ENCODE measurements around the gene DGKZ.

GRCh38 chr11:46366661-46367161 is 19.4 kb downstream of the DGKZ start:
- TF ChIP-seq CTCF (IDR thresholded peaks at IDR 0.05 in 8 of 11, conservative IDR thresholded peaks at IDR 0.05 in 3 of 11) (no peak), POLR2A (IDR thresholded peaks at IDR 0.05) (no peak)
